PC-9 (cell line): ENCODE results near the gene FOXM1. TPM values are rescaled to one million over a fixed set of nuclear protein-coding genes. Genes with fewer than 3 reads are reported as not detected.

Experiments
- BruUV-seq: library from RNA; stranded (reverse); fragments of 400-500 nt; replicated peaks from 2 replicates; lab custom pipeline; 2021; lab: Mats Ljungman, UMichigan
- CTCF ChIA-PET: fragments of 300-600 bp; sonication (Branson Sonifier 250); formaldehyde crosslinking; loops from one replicate; lab custom pipeline; 2022; ENCODE audit warnings: antibody characterized with exemption; lab: Charles Lee
- POLR2A ChIA-PET: fragments of 300-600 bp; sonication (Branson Sonifier 250); formaldehyde crosslinking; loops from one replicate; lab custom pipeline; 2022; ENCODE audit warnings: antibody characterized with exemption; ENCODE audit not compliant: unreplicated experiment; lab: Charles Lee
- DNase-seq, 2 experiments: peaks; one replicate each; pipeline versions ENCODE4 v3.0.0 to v3.0.0-alpha.2; 2015 to 2022; ENCODE audit warnings: mixed read lengths in 1 of 2
- H2AFZ ChIP-seq: fragments of 200-600 bp; sonication (generic); 2 replicates; pipeline ENCODE4 v1.8.1; 2017; ENCODE audit warnings: antibody characterized with exemption
- H3F3A ChIP-seq: fragments of 200-600 bp; sonication (generic); 2 replicates; pipeline ENCODE4 v1.8.1; 2017; ENCODE audit warnings: antibody characterized with exemption, mild to moderate bottlenecking, low read depth; ENCODE audit not compliant: insufficient read depth
- H3K27ac ChIP-seq: fragments of 200-600 bp; sonication (generic); 2 replicates; pipeline ENCODE4 v1.6.1; 2016; ENCODE audit warnings: mixed run types
- H3K27me3 ChIP-seq: fragments of 200-600 bp; sonication (generic); 2 replicates; pipeline ENCODE4 v1.6.1; 2016; ENCODE audit warnings: low read depth, mixed run types; ENCODE audit not compliant: insufficient read depth
- H3K36me3 ChIP-seq: fragments of 200-600 bp; sonication (generic); 2 replicates; pipeline ENCODE4 v1.6.1; 2016; ENCODE audit warnings: low read depth, mixed run types
- H3K4me1 ChIP-seq: fragments of 200-600 bp; sonication (generic); replicated peaks from 2 replicates; pipeline ENCODE4 v1.6.1; 2016; ENCODE audit warnings: mixed run types; ENCODE audit not compliant: insufficient read depth
- H3K4me2 ChIP-seq: fragments of 200-600 bp; sonication (generic); 2 replicates; pipeline ENCODE4 v1.6.1; 2017; ENCODE audit warnings: mixed run types
- H3K4me3 ChIP-seq: fragments of 200-600 bp; sonication (generic); 2 replicates; pipeline ENCODE4 v1.6.1; 2016; ENCODE audit warnings: mixed run types
- H3K79me2 ChIP-seq: fragments of 200-600 bp; sonication (generic); 2 replicates; pipeline ENCODE4 v1.6.1; 2017; ENCODE audit warnings: low read depth, mixed run types
- H3K9me2 ChIP-seq: fragments of 200-600 bp; sonication (generic); 2 replicates; pipeline ENCODE4 v1.8.1; 2017; ENCODE audit warnings: mild to moderate bottlenecking; ENCODE audit not compliant: insufficient read depth
- H3K9me3 ChIP-seq: fragments of 200-600 bp; sonication (generic); 2 replicates; pipeline ENCODE4 v1.8.1; 2016; ENCODE audit warnings: low read depth; ENCODE audit not compliant: insufficient read depth
- H4K20me1 ChIP-seq: fragments of 200-600 bp; sonication (generic); 2 replicates; pipeline ENCODE4 v1.8.1; 2017; ENCODE audit not compliant: insufficient read depth
- CTCF ChIP-seq: fragments of 200-600 bp; sonication (generic); conservative IDR thresholded peaks from 2 replicates; pipeline ENCODE4 v1.6.1; 2017; ENCODE audit warnings: mixed run types, antibody characterized with exemption, mild to moderate bottlenecking, moderate library complexity
- EZH2 ChIP-seq: fragments of 200-600 bp; sonication (generic); IDR thresholded peaks from 2 replicates; pipeline ENCODE4 v1.8.0; 2017; ENCODE audit warnings: antibody characterized with exemption, low read depth
- intact Hi-C: fragments of 100-400 bp; cut with micrococcal nuclease; formaldehyde crosslinking; loops from one replicate; pipeline ENCODE4 v1.10.0; 2022; ENCODE audit not compliant: unreplicated experiment
- total RNA-seq: library from RNA; stranded (reverse); gene quantifications from 2 replicates; pipeline ENCODE4 v1.2.3, GENCODE V29; 2021

FOXM1 gene
- total RNA-seq, 1 experiment from 2014 or later, result 225 TPM

- CTCF ChIA-PET, result no interaction called here
- no peak overlapping the region for H3K4me3 ChIP-seq
- no peak overlapping the region for H3K4me2 ChIP-seq
- H3K4me1 ChIP-seq, result no peaks in the 10 kb centered on the region
- H3K27ac ChIP-seq, result no peak overlapping the region
- H2AFZ ChIP-seq, result no peak overlapping the region
- H3K9me2 ChIP-seq, result no peaks in the 10 kb centered on the region
- no peaks in the 10 kb centered on the region for H3K9me3 ChIP-seq
- no peak for DNase-seq
- H3F3A ChIP-seq, result peaks cover under 1% of the 10 kb centered on the region; the same call in 1 of the 2 replicates
- TF ChIP-seq EZH2 (no peak), CTCF (no peak)
- no TSS peak for BruUV-seq
- intact Hi-C loops, result no loop called here
- no peaks in the 10 kb centered on the region for H3K27me3 ChIP-seq
- H4K20me1 ChIP-seq, result peaks cover 30% of the 10 kb centered on the region
- H3K79me2 ChIP-seq, result peaks cover 38% of the 10 kb centered on the region
- POLR2A ChIA-PET, result no interaction called here
- no peaks in the 10 kb centered on the region for H3K36me3 ChIP-seq
Observed at GRCh38 chr12:2902272-2902880, 25.4 kb upstream of the FOXM1 start.

- H3K4me2 ChIP-seq, result no peak overlapping the region
- no peaks in the 10 kb centered on the region for H3K36me3 ChIP-seq
- H2AFZ ChIP-seq, result no peak overlapping the region
- no peak for DNase-seq
- peaks cover 50% of the 10 kb centered on the region for H3K79me2 ChIP-seq
- BruUV-seq, result no TSS peak
- CTCF ChIA-PET, result no interaction called here
- H3F3A ChIP-seq, result peaks cover 6% of the 10 kb centered on the region; the same call in 1 of the 2 replicates
- no peak for TF ChIP-seq CTCF
- no peak for TF ChIP-seq EZH2
- intact Hi-C loops, result no loop called here
- H3K27me3 ChIP-seq, result no peaks in the 10 kb centered on the region
- peaks cover 29% of the 10 kb centered on the region for H4K20me1 ChIP-seq
- no peaks in the 10 kb centered on the region for H3K9me2 ChIP-seq
- no peaks in the 10 kb centered on the region for H3K9me3 ChIP-seq
- POLR2A ChIA-PET, result interaction anchor here (0.6 kb wide), 1 partner anchor 16 kb away, joined by 3 read pairs; no protein-coding TSS in a partner anchor
- H3K27ac ChIP-seq, result no peak overlapping the region
- H3K4me3 ChIP-seq, result no peak overlapping the region
- peaks cover 7% of the 10 kb centered on the region for H3K4me1 ChIP-seq
Observed at GRCh38 chr12:2900642-2901041, 23.7 kb upstream of the FOXM1 start.

- CTCF ChIA-PET, result no interaction called here
Observed at GRCh38 chr12:2897418-2897817, 20.4 kb upstream of the FOXM1 start.

More at GRCh38 chr12:2897418-2897817, 20.4 kb upstream of the FOXM1 start:
- H4K20me1 ChIP-seq, result peaks cover 13% of the 10 kb centered on the region
- peaks cover 67% of the 10 kb centered on the region for H3K79me2 ChIP-seq
- no peak overlapping the region for H3K4me2 ChIP-seq
- TF ChIP-seq EZH2 (no peak), CTCF (no peak)
- H3F3A ChIP-seq, result peaks cover 20% of the 10 kb centered on the region
- peaks cover 32% of the 10 kb centered on the region for H3K4me1 ChIP-seq
- POLR2A ChIA-PET, result no interaction called here
- no peak for DNase-seq
- no peaks in the 10 kb centered on the region for H3K9me2 ChIP-seq
- no peaks in the 10 kb centered on the region for H3K36me3 ChIP-seq
- H3K4me3 ChIP-seq, result no peak overlapping the region
- no peaks in the 10 kb centered on the region for H3K9me3 ChIP-seq
- no TSS peak for BruUV-seq
- H3K27ac ChIP-seq, result no peak overlapping the region
- H3K27me3 ChIP-seq, result no peaks in the 10 kb centered on the region
- no peak overlapping the region for H2AFZ ChIP-seq
- intact Hi-C loops, result no loop called here
